Stimulated activated CD4-positive, alpha-beta T cell treated with anti-CD3 and anti-CD28 coated beads, TNF-alpha, amount 100 ng/mL, for 24 hours (primary cell): ENCODE data around the gene CCDC86.

Source experiments
- DNase-seq, 3 experiments: peaks; one replicate each; pipeline ENCODE4 v3.0.0-alpha.2; 2020; ENCODE audit warnings: low read depth in 3 of 3

CCDC86 gene

DNA sequence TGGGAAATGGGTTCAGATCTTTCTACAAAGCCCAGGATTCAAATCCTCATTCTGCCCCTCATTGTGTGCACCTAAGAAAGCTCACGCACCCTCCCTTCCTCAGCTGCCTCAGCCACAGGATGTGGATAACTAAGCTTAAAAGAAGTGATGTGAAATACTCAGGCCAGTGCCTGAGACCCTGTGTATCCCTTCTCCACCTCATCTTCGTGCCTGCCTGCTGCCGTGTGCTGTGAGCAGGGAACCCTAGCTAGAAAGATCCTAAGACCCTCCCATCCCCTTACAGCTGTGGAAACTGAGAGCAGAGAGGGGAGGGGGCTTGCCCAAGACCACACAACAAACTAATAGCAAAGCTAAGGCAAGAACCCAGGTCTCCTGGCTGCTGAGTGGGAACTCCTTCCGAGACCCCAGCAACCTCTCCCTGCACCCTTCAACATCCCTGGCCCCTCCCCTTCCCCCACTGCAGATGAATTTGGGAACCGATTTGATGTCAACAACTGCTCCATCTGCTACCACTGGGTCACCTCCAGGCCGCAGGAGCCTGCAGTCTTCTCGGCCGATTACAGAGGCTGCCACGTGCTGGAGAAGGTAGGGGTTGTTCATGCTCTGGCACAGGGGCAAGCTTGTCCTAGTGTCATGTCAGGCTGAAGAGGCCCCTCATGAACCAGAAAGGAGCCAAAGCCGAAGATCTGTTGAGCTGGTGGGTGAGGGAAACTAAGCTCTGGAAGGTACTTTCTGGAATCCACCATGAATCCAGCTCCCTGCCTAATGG, 27.0 kb downstream of the CCDC86 start:
- no peak for DNase-seq

DNA sequence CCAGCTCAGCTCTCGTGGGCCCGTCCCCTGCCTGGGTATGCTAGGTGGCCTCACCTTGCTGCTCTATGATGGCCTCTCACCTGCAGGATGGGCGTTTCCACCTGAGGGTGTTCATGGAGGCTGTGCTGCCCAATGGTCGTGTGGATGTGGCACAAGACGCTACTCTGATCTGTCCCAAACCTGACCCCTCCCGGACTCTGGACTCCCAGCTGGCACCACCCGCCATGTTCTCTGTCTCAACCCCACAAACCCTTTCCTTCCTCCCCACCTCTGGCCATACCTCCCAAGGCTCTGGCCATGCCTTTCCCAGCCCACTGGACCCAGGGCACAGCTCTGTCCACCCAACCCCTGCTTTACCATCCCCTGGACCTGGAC, 27.5 kb downstream of the CCDC86 start:
- DNase-seq, result no peak

DNA sequence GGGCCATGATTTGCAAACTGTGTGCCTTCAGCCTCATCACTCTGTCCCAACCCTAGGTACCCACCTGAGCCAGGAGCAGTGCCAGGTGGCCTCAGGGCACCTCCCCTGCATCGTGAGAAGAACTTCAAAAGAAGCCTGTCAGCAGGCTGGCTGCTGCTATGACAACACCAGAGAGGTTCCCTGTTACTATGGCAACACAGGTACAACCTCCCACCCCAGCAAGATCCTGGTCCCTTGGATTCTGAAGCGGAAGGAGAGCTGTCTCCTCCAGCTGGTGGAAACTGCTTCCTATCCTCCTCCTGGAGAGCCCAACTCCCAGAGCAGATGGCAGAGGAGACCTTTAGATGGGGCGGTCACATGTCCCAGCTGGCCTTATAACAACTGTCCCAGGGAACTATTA, 28.4 kb downstream of the CCDC86 start:
- DNase-seq, result no peak

DNA sequence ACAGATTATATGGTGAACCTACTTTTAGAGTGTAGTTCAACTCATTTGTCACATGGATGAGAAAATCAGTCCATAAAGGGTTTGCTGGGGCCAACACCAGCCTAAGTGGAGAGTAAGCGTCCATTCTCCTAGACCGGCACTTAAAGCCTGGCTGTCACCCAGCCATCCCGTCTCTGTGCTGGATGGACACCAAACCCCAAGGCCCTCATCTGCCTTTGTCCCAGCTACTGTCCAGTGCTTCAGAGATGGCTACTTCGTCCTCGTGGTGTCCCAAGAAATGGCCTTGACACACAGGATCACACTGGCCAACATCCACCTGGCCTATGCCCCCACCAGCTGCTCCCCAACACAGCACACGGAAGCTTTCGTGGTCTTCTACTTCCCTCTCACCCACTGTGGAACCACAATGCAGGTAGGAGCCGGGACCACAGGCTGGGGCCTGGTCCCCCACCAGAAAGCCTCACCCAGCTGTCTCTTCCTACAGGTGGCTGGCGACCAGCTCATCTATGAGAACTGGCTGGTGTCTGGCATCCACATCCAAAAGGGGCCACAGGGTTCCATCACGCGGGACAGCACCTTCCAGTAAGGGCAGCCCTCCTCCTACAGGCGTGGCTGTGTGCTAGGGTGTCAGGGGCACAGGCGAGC, 28.9 kb downstream of the CCDC86 start:
- DNase-seq, result no peak

DNA sequence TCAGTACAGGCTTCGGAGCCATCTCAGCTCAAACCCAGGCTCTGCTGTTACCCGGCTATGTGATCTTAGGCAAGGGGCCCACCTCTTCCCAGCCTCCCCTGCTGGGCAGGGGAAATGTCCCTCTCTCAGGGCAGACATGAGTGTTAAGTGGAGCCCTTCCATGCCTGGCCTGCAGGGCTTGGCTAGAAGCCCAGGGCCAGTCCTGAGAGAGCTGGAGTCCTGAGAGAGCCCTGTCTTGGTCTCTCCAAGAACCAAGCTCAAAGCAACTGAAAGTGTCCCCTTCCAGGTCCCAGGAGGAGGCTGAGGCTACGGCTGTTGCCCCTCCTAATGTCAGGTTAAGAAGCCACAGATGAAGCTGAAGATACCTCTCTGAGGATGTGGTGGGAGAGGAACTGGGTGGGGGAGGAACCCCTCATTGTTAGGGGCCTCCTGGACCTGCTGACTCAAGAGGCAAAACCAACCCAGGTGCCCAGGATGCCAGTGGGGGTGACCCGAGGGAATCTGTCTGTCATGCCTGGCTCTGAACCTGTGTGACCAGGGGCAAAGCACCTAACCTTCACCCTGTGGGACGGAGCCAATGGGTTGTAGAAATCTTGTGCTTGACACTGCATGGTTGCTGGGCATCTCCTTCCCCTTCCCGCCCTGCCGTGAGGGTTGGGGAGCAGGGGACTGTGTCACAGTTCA, 29.6 kb downstream of the CCDC86 start:
- DNase-seq, result no peak

DNA sequence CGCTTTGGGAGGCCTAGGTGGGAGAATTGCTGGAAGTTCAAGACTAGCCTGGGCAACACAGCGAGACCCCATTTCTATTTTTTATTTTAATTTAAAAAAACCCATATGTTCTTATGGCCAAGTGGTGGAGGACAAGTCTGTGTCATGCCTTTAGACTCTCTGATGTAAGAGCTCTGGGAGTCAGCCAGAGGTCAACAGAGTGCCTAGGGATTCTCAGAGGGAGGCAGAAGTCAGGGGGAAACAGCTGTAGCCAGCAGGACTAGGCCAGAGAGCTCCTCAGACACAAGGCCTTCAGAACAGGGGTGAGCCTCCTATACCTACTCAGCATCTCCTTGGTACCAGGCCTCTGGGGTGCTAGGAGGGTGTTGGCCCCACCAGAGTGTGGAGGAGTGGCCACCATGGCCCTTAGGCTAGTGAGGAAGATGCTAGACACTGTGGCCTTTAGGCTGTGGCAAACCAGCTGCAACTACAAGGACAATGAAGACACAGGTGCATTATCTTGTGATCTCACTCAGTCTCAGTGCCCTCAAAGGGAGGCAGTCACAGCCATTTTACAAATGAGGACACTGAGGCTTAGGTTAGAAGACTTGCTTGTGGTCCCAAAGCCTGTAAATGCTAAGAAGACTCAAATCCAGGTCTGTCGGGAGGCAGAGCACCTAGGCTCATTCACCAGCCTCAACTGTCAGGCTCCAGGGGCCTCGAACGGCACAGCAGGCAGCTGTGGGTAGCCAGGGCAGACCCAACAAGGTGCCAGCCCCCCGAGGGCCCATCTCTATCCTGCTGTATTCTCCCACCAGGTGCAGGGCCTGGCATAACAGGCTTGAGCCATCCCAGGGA, 30.4 kb downstream of the CCDC86 start:
- DNase-seq, result no peak

DNA sequence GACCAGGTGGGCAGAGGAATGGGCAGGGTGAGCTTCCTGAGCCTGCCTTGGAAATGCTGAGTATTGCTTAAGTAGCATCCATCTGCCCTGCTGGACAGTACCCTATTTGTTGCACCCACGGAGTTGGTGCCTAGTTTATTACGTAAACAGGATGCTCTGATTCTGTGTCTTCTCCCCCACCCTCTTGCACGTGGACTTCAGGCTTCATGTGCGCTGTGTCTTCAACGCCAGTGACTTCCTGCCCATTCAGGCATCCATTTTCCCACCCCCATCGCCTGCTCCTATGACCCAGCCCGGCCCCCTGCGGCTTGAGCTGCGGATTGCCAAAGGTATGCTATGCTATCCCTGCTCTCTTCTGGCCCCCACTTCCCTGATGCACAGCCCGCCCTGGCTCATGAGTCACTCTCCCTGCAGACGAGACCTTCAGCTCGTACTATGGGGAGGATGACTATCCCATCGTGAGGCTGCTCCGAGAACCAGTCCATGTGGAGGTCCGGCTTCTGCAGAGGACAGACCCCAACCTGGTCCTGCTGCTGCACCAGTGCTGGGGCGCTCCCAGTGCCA, 31.1 kb downstream of the CCDC86 start:
- no peak for DNase-seq

DNA sequence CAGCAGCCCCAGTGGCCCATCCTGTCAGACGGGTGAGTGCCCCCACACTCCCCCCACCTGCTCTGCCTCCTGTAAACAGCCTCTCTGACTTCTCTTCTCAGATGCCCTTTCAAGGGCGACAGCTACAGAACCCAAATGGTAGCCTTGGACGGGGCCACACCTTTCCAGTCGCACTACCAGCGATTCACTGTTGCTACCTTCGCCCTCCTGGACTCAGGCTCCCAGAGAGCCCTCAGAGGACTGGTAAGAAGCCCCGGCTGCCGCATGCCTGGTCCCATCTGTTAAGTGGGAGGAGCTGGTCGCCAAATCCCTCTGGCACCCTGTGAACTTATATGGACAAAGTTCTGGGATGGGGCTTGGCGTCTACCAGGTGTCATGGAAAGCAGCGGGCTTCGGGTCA, 31.6 kb downstream of the CCDC86 start:
- DNase-seq, result no peak

DNA sequence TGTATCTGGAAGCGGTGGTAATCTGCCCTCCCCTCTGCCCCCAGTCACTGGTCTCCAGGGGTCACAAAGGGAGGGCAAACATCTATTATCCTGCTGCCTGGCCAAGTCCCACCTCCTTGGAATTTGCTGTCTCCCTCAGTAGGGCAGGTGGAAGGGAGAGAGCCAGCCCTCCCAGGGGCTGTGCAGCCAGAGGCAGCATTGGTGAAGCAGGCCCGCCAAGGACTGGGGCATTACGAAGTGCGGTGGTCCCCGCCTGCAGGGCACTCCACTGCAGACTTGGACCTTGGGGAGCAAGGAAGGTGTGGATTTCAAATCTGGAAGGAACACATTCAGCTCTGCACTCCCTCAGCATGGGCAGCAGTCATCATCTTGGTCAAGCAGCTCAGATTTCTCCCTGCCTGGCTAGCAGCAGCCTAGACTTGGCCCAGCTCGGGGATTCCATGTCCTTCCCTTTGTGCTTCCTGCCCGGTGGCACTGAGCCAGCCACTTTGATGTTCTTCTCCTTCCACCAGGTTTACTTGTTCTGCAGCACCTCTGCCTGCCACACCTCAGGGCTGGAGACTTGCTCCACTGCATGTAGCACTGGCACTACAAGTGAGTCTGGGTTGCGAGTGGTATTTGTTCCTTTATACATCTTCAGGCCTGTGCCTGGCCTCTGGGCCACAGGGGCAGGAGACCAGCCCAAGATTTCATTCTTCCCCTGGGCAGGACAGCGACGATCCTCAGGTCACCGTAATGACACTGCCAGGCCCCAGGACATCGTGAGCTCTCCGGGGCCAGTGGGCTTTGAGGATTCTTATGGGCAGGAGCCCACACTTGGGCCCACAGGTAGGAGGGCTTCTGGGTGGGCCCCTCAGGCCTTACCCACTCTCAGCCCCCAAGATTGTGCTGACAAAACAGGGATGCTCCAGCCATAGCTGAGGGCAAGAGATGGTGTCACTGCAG, 32.8 kb downstream of the CCDC86 start:
- DNase-seq, result no peak

DNA sequence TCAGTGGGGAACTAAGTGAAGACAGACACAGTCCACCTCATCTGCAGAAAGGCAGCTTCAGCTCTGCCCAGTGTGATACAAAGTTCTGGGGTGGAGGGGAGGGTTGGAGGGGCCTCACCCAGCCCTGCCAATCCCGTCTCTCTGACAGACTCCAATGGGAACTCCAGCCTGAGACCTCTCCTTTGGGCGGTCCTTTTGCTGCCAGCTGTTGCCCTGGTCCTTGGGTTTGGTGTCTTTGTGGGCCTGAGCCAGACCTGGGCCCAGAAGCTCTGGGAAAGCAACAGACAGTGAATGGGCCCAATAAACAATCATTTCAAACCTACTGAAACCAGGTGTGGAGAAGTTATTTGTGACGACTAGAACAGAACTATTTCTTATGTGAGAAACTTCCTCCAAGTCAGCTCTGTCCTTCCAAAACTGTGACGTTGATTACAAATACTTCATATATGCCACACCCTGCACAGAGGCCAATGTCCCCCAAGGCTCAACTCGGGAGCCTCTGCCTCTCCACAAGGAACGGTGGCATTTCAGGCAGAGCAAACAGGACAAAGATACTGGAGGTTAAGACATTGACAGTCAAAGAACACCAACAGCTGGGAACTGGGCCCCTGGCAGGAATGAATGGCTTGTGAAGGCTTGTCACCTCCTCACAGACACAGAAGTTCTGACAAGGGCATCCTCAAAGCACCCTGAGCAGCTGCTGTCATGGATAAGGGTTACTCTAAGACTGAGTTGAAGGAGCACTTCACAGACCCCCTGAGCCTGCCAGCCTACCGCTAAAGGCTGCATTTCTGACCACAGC, 33.7 kb downstream of the CCDC86 start:
- no peak for DNase-seq

DNA sequence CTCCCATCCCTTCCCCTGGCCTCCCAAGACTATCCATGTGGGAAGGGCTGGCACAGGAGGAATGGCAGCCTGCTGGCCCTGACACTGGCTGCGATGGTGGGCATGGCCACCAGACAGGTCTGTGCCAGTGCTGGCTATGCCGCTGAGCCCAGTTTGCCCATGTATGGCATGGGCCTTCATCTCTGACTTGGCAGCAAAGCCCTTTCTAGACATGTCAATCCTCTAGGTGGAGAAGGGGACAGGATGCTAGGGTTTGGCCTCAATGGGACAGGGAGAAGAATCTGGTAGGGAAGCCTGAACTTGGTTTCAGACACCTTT, 34.2 kb downstream of the CCDC86 start:
- no peak for DNase-seq

DNA sequence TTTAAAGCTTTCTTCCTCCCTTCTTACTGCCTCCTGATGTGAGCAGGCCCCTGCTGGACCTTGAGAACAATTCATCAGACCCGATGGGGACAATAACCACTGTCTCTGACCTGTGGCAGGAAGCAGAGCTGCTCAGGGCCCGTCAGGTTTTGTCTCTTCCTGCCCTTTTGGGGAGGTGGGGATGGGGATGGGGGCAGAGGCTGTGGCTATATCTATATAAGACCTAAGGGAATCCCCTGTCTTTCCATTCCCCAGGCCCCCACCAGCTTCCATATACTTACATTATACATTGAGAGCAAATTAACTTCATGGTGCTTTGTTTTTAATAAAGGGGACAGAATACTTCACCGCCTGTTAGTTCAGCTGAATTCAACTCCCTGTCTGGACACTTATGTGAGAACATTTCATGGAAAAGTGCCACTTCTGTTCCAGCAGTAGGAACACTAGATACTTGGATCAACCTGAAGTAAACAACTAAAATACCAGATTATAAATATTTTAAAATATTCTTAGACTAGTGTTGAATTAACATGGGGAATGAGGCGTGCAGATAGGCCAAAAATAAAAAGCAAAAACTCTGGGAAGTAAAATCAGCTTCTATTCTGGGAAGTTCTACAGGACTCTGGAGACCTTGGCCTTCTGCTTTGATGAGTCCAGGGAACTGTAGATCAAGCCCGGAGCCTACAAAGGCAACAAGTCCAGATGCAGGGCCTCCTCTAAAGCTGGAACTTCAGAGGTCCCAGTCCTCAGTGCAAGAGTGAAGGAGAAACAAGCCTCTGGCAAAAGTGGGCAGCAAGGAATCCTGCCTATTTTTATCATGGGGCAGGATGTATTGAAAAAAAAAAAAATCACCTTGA, 36.6 kb downstream of the CCDC86 start:
- no peak for DNase-seq

DNA sequence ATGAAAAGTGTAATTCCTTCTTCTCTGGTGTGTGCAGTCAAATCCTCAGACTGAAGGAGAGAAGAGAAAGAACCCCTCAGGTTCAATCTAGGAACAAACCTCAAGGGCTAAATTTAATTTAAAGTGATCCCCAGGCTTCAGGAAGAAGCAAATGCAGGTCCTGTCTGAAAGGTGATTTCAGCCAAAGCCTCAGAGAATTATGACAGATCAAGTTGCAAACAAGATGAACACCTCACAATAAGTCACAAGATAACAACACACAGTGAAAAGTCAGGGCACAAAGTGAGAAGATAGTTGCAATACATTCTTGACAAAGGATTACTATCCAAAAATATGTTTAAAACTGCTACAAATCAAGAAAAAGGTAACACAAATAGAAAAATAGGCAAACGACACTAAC, 37.2 kb downstream of the CCDC86 start:
- no peak for DNase-seq

DNA sequence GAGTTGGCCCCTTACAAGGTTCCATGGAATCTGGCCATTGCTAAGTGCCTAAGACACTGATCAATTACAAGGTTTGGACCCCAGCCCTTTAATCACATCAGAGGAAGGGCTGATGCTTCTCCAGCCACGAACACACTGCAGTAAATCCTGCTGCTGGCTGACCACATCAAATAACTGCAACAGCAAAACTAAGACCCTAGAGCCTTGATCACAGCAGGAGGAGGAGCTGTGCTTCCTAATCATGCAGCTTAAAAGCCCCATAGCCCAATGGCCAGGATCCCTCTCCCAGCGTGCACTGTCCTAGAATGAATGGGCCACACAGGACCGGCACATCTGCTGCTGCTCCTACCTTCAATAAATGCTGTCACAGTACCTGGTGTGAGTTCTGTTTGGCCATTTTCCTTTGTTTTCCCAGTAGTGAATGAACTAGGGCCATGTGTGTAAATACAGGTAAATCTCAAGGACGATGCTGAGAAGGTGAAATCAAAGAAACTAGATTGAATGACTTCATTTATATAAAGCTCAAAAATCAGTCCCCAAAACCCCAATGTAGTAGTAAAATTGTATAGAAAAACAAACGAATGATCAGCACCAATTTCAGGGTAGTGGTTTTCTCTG, 38.2 kb downstream of the CCDC86 start:
- no peak for DNase-seq

DNA sequence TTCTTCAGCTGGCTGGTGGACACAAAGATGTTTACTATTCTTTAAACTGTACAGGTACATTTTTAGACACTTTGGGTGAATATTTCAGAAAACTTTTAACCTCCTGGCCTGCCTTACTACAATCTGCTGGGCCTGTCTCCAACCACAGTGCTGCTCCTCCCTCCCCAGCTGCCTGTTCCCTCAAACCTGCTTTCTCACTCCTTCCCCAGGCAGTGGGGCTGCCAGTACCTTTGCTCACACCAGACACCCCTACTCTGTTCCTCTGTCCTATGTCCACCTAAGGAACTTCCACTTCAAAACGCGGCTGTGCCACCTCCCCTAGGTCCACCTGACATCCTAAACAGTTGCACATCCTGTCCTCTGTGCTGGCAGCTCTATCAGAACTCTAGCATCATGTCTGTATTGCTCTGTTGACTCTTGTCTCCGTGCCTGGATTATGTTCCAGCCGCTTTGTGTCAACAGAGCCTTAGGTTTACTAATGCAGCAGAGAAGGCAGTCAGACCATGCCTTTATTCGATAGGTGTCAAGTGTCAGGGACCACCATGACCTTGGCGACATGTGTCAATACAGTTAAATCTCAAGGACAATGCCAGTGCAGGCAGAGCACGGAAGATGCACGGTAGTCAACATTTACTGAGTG, 38.9 kb downstream of the CCDC86 start:
- no peak for DNase-seq

DNA sequence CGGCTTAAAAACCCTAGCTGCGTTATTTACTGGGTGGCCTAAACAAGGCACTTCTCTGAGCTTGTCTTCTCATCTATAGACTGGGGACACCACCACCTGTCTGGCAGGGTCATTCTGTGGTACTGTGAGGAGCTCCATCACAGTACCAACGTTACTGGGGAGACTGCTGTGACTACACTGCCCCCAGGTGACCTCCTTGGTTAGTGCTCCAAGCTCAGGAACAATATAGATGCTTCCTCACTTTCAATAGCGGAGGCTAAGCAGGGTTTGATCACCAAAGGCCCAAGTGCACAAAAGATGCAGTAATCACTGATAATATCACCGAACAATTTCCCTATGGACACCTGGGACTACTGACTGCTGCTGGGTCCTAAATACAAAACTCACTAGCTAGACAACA, 45.6 kb downstream of the CCDC86 start:
- peak in 1 of 3 experiments; percentile 19 for DNase-seq

DNA sequence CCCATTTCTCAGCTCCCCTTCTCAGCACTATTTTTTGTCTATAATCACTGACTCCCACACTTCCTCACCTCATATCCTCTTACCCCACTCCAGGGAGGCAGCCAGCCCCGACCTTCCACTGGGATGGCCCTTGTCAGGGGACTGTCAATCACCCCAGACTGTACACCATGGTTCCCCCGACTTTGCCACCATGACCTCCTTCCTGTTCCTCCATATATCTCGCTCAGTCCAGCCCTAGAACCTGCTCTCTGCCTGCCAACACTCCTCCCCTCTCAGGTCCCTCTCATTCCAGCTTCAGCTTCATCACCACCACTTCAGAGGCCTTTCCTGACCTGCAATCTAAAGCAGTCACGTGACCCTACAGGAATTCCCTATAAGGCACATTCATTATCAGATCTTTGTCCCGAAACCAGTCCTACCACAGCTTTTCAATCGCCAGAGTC, 48.0 kb downstream of the CCDC86 start:
- DNase-seq, result no peak

DNA sequence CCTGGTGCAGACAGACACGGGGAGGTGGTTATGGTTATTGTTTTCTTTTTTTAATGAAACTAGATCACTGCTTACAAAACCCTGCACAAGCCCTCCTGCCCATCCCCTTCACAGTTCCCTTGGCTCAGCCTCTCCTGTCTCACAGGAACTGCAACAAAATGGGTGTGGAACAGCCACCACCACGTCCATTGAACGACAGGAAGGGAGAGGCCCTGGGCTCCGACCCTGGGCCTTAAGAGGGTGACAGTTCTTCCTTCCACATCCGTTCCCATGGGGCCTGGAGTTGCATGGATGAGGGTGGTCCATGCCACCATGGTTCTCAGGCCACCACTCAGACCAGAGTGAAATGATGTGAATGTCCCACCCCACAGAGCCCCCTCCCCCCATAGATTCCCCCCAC, 48.8 kb downstream of the CCDC86 start:
- DNase-seq, result no peak
